ENCODE measurements around the gene TFPI.
"Not testable (repeated sequence)": the region's sequence is repeated elsewhere in the genome, so short reads cannot be mapped to it uniquely, and the experiment has no call there.

DNA sequence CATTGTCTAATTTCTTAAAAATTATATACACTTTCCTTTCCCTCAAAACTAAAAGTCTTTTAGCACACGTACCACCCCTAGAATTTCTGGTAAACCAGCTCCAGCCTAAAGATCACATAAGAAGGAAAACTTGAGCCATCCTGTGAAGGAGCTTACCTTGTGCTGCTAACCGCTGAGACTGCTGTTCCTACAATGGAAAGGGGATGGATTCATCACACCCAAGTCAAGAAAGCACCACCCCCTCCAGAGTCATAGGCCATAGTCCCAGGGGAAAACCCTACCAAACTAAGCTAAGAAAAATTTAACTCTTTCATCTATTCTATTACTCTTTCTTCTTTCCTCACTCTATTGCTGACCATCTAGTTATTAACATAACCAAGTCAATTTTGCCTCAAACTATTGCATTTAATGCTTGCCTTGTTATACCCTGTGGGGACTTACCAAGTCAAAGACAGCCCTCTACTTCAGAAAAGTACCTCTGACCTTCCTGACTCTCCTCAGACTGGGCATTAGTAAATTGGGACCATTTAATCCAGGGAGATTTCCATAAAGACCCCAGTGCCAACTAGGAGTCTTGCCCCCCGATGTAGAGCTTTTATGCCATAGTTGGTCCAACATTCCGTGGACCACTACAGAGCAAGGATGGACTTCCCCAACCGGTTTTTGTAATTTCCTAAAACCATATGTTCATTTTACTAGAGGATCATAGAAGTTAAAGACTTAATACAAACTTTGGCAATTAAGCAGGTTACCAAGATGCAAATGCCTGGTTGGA lies 40.6 kb downstream of the TFPI start:
- TF ChIP-seq, protein P1, sequence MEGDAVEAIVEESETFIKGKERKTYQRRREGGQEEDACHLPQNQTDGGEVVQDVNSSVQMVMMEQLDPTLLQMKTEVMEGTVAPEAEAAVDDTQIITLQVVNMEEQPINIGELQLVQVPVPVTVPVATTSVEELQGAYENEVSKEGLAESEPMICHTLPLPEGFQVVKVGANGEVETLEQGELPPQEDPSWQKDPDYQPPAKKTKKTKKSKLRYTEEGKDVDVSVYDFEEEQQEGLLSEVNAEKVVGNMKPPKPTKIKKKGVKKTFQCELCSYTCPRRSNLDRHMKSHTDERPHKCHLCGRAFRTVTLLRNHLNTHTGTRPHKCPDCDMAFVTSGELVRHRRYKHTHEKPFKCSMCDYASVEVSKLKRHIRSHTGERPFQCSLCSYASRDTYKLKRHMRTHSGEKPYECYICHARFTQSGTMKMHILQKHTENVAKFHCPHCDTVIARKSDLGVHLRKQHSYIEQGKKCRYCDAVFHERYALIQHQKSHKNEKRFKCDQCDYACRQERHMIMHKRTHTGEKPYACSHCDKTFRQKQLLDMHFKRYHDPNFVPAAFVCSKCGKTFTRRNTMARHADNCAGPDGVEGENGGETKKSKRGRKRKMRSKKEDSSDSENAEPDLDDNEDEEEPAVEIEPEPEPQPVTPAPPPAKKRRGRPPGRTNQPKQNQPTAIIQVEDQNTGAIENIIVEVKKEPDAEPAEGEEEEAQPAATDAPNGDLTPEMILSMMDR (IDR thresholded peaks at IDR 0.05; ENCODE audit: borderline replicate concordance, extremely low read depth, low read length, poor library complexity, severe bottlenecking), result not testable (repeated sequence)
- TF ChIP-seq EZH2 (IDR thresholded peaks at IDR 0.05; ENCODE audit: borderline replicate concordance, low read depth, low read length, severe bottlenecking), result not testable (repeated sequence)

Data from DND-41 (cell line).